ENCODE data around the gene CPXM1. TPM values are rescaled to one million over a fixed set of nuclear protein-coding genes. Genes with fewer than 3 reads are reported as not detected.

CPXM1 gene
- total and polyA plus RNA-seq, 4 donors = 1.5 to 29.1 (median 4.2) TPM

GRCh38 chr20:2815242-2815900 is 14.9 kb upstream of the CPXM1 start:
- Histone ChIP-seq H3K27me3 (ENCODE audit: control insufficient read depth in 3 of 3, insufficient read depth in 3 of 3, low read length in 2 of 3) (peaks cover 0 to 3% (median 0%) of the 10 kb centered on the region in 3 donors), H3K4me1 (ENCODE audit: control insufficient read depth in 5 of 5, insufficient read depth in 5 of 5, low read length in 5 of 5) (peaks cover 0 to 12% (median 2%) of the 10 kb centered on the region in 5 donors), H3K27ac (ENCODE audit: low read depth in 1 of 2, low read length in 1 of 2) (no peak overlapping the region), H3K9ac (ENCODE audit: insufficient read depth in 1 of 2, low read length in 2 of 2) (no peak overlapping the region), H3K4me3 (no peak overlapping the region), H3K9me3 (ENCODE audit: control insufficient read depth in 4 of 4, insufficient read depth in 3 of 4, low read length in 3 of 4) (peaks cover 0 to 2% (median under 1%) of the 10 kb centered on the region in 4 donors), H3K36me3 (ENCODE audit: control insufficient read depth in 4 of 4, insufficient read depth in 4 of 4, low read length in 4 of 4) (no peaks in the 10 kb centered on the region)
- ATAC-seq (ENCODE audit: insufficient read depth, low FRiP score) (no peak), DNase-seq (no peak)
- TF ChIP-seq CTCF (IDR thresholded peaks at IDR 0.05; ENCODE audit: control extremely low read depth, extremely low read depth) = no peak
- 85 to 89% methylated on average over 8 of the region's 8 CpGs for WGBS, 2 donors

DNA sequence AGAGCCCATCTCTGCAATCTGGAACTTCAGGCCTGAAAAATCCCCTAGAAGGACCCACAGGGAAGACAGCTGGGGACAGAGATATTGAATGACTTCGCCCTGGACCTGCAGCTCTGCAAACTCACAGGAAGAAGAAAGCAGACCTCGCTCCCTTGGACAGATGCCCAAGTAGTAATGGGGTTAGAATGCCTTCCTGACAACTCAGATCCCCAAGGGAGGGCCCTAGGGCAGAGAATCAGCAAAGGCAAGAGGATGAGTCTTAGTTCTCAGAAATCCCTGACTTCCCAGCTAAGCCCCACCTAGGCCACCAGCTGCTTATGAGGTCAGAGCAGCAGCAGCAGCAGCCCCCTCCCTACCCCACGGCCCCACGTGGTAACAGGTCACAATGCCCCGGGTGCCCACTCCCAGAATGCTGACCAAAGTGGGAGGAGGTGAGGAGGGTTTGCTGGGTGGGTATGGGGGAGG is 14.2 kb upstream of the CPXM1 start, which contains the start of gene C20orf141:
TSS of gene C20orf141 (plus strand) at position 401 of the 465 bp plus-strand sequence. CDS start 198 bp downstream, outside the sequence.
- no peak for TF ChIP-seq CTCF (IDR thresholded peaks at IDR 0.05; ENCODE audit: control extremely low read depth, extremely low read depth)
- Histone ChIP-seq H3K27ac (ENCODE audit: low read depth in 1 of 2, low read length in 1 of 2) (no peak within 1 kb of the TSS), H3K4me1 (ENCODE audit: control insufficient read depth in 5 of 5, insufficient read depth in 5 of 5, low read length in 5 of 5) (peaks cover 0 to 5% (median 0%) of the 10 kb centered on the region in 5 donors), H3K9me3 (ENCODE audit: control insufficient read depth in 4 of 4, insufficient read depth in 3 of 4, low read length in 3 of 4) (peaks cover 0 to 2% (median under 1%) of the 10 kb centered on the region in 4 donors), H3K4me3 (no peak within 1 kb of the TSS), H3K27me3 (ENCODE audit: control insufficient read depth in 3 of 3, insufficient read depth in 3 of 3, low read length in 2 of 3) (peaks cover 0 to 2% (median 0%) of the 10 kb centered on the region in 3 donors), H3K36me3 (ENCODE audit: control insufficient read depth in 4 of 4, insufficient read depth in 4 of 4, low read length in 4 of 4) (no peaks in the 10 kb centered on the region), H3K9ac (ENCODE audit: insufficient read depth in 1 of 2, low read length in 2 of 2) (no peak within 1 kb of the TSS)
- no peak for ATAC-seq (ENCODE audit: insufficient read depth, low FRiP score)
- DNase-seq = peak; percentile 33 to 44 (median 37)
- WGBS, 2 donors = 37% methylated on average over 3 to 5 of the region's 5 CpGs

GRCh38 chr20:2814076-2814475 is 13.6 kb upstream of the CPXM1 start:
- 97 to 100% methylated on average over 1 of the region's 1 CpG for WGBS, 2 donors
- H3K4me3 ChIP-seq = no peak overlapping the region
- peaks cover 0 to 2% (median 0%) of the 10 kb centered on the region in 3 donors for H3K27me3 ChIP-seq (ENCODE audit: control insufficient read depth in 3 of 3, insufficient read depth in 3 of 3, low read length in 2 of 3)
- no peak overlapping the region for H3K27ac ChIP-seq (ENCODE audit: low read depth in 1 of 2, low read length in 1 of 2)
- no peaks in the 10 kb centered on the region for H3K36me3 ChIP-seq (ENCODE audit: control insufficient read depth in 4 of 4, insufficient read depth in 4 of 4, low read length in 4 of 4)
- DNase-seq (no peak), ATAC-seq (ENCODE audit: insufficient read depth, low FRiP score) (no peak)
- TF ChIP-seq CTCF (IDR thresholded peaks at IDR 0.05; ENCODE audit: control extremely low read depth, extremely low read depth) = no peak
- no peak overlapping the region for H3K9ac ChIP-seq (ENCODE audit: insufficient read depth in 1 of 2, low read length in 2 of 2)
- H3K9me3 ChIP-seq (ENCODE audit: control insufficient read depth in 4 of 4, insufficient read depth in 3 of 4, low read length in 3 of 4) = peaks cover 0 to 2% (median under 1%) of the 10 kb centered on the region in 4 donors
- peaks cover 0 to 4% (median 0%) of the 10 kb centered on the region in 5 donors for H3K4me1 ChIP-seq (ENCODE audit: control insufficient read depth in 5 of 5, insufficient read depth in 5 of 5, low read length in 5 of 5)

Data from lung (tissue), 12 donors.